ENCODE results near the gene NPEPPS.
A peak's percentile ranks its signal among the peaks of the same experiment; 100 is the strongest.

NPEPPS gene

GRCh38 chr17:47621293-47622179 lies 90.6 kb downstream of the NPEPPS start:
- Histone ChIP-seq H3K4me1 (peaks cover 36% of the 10 kb centered on the region), H3K9ac (no peak overlapping the region), H3K36me3 (peaks cover 79% of the 10 kb centered on the region), H3K9me3 (no peaks in the 10 kb centered on the region), H3K27me3 (no peaks in the 10 kb centered on the region), H3K27ac (0 out of 2 replicates have a peak overlapping the region, but pooled peaks have one; percentile 14), H4K20me1 (no peaks in the 10 kb centered on the region), H3K4me3 (no peak overlapping the region), H3K4me2 (0 out of 2 replicates have a peak overlapping the region, but pooled peaks have one; percentile 54)
- no peak for TF ChIP-seq Cebpa-rat (IDR thresholded peaks at IDR 0.05)

GRCh38 chr17:47622180-47622549 lies 91.3 kb downstream of the NPEPPS start:
- no peak overlapping the region for H3K9ac ChIP-seq
- H3K4me3 ChIP-seq = no peak overlapping the region
- no peaks in the 10 kb centered on the region for H3K27me3 ChIP-seq
- no peak overlapping the region for H3K4me2 ChIP-seq
- no peaks in the 10 kb centered on the region for H3K9me3 ChIP-seq
- peaks cover 32% of the 10 kb centered on the region for H3K4me1 ChIP-seq
- H4K20me1 ChIP-seq = no peaks in the 10 kb centered on the region
- no peak overlapping the region for H3K27ac ChIP-seq
- peaks cover 77% of the 10 kb centered on the region for H3K36me3 ChIP-seq
- TF ChIP-seq Cebpa-rat (IDR thresholded peaks at IDR 0.05) = no peak

DNA sequence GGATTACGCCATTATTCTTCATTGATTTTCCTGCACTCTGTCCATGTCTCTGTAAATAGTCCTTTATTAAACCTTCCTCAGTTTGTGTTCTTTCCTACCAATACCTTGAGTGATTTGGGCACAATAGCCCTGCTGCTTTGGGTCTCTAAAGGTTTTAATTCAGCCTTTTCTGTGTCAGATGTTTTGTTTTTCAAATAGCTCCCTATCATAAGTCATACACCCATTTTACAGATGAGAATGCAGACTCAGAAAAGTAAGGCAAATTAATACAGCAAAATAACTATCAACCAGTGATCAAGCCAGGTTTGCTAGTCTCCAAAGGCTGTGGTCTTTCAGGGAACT lies 93.8 kb downstream of the NPEPPS start:
- Histone ChIP-seq H3K36me3 (peaks cover 55% of the 10 kb centered on the region), H3K4me1 (peaks cover 17% of the 10 kb centered on the region), H3K4me2 (no peak overlapping the region), H3K27ac (no peak overlapping the region), H3K9me3 (no peaks in the 10 kb centered on the region), H3K27me3 (no peaks in the 10 kb centered on the region), H4K20me1 (no peaks in the 10 kb centered on the region), H3K9ac (no peak overlapping the region), H3K4me3 (no peak overlapping the region)
- no peak for TF ChIP-seq Cebpa-rat (IDR thresholded peaks at IDR 0.05)

DNA sequence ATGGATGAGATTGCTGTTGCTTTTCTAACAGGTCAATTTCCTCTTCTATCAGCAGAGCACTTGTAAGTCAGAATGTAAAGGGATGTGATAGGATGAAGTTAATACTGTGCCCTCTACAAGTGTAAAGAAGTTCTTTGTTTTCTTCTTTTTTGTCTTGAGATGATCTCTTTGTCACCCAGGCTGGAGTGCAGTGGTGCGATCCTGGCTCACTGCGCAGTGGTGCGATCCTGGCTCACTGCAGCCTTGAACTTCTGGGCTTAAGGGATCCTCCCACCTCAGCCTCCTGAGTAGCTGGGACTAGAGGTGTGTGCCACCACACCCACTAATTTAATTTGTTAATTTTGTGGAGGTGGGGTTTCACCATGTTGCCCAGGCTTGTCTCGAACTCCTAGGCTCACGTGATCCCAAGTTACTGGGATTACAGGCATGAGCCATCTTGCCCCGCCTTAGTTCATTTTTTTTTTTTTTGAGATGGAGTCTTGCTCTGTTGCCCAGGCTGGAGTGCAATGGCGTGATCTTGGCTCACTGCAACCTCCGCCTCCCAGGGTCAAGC lies 97.2 kb downstream of the NPEPPS start:
- Histone ChIP-seq H3K9me3 (no peaks in the 10 kb centered on the region), H3K27ac (no peak overlapping the region), H3K27me3 (no peaks in the 10 kb centered on the region), H4K20me1 (no peaks in the 10 kb centered on the region), H3K4me3 (no peak overlapping the region), H3K36me3 (peaks cover 33% of the 10 kb centered on the region), H3K4me1 (no peaks in the 10 kb centered on the region), H3K4me2 (no peak overlapping the region), H3K9ac (no peak overlapping the region)
- no peak for TF ChIP-seq Cebpa-rat (IDR thresholded peaks at IDR 0.05)

GRCh38 chr17:47629826-47630225 lies 98.9 kb downstream of the NPEPPS start:
- H3K9ac ChIP-seq = no peak overlapping the region
- H3K9me3 ChIP-seq = no peaks in the 10 kb centered on the region
- H3K27ac ChIP-seq = no peak overlapping the region
- H3K36me3 ChIP-seq = peaks cover 17% of the 10 kb centered on the region
- H3K4me1 ChIP-seq = no peaks in the 10 kb centered on the region
- H4K20me1 ChIP-seq = no peaks in the 10 kb centered on the region
- no peak overlapping the region for H3K4me2 ChIP-seq
- H3K4me3 ChIP-seq = no peak overlapping the region
- TF ChIP-seq Cebpa-rat (IDR thresholded peaks at IDR 0.05) = no peak
- no peaks in the 10 kb centered on the region for H3K27me3 ChIP-seq

DNA sequence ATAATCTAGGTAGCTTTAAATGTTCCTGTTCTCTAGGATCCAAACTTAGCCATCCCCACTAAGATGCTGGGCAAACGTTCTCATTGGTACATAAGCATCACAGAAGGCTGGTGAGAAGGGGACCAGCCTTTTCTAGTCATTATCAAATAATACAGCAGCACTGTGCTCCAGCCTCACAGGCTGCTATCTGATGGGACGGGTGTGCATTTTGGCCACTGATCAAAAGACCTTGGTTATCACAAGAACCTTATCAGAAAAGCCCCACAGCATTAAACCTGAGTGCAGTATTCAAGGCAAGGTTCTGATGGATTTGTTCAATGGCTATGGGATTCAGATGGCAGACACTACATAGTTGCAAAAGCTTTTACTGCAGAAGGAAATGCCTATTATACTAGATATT lies 99.7 kb downstream of the NPEPPS start:
- Histone ChIP-seq H3K9ac (no peak overlapping the region), H4K20me1 (no peaks in the 10 kb centered on the region), H3K27me3 (no peaks in the 10 kb centered on the region), H3K4me2 (no peak overlapping the region), H3K4me3 (no peak overlapping the region), H3K9me3 (no peaks in the 10 kb centered on the region), H3K27ac (no peak overlapping the region), H3K36me3 (peaks cover 10% of the 10 kb centered on the region), H3K4me1 (no peaks in the 10 kb centered on the region)
- no peak for TF ChIP-seq Cebpa-rat (IDR thresholded peaks at IDR 0.05)

DNA sequence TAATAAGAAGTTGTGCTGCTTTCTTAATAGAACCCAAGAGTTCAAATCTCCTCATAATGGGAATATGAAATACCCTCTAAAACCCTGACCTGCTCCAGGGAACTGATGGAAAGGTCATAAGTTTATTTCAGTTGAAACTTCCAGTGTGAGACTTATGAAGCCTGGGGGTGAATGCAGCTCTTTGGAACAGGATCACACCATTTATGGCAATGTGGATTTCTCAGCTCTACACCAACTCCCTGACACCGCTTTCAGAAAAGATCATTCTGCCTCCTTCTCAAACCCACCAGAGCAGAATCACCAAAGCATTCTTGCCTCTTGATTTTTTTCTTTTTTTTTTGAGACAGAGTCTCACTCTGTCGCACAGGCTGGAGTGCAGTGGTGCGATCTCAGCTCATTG lies 102.1 kb downstream of the NPEPPS start:
- no peak overlapping the region for H3K27ac ChIP-seq
- H3K27me3 ChIP-seq = no peaks in the 10 kb centered on the region
- H3K4me2 ChIP-seq = no peak overlapping the region
- H4K20me1 ChIP-seq = no peaks in the 10 kb centered on the region
- H3K9ac ChIP-seq = no peak overlapping the region
- peaks cover 26% of the 10 kb centered on the region; the same call in 1 of the 2 replicates for H3K36me3 ChIP-seq
- no peak overlapping the region for H3K4me3 ChIP-seq
- H3K4me1 ChIP-seq = peaks cover 14% of the 10 kb centered on the region
- H3K9me3 ChIP-seq = no peaks in the 10 kb centered on the region
- TF ChIP-seq Cebpa-rat (IDR thresholded peaks at IDR 0.05) = no peak

DNA sequence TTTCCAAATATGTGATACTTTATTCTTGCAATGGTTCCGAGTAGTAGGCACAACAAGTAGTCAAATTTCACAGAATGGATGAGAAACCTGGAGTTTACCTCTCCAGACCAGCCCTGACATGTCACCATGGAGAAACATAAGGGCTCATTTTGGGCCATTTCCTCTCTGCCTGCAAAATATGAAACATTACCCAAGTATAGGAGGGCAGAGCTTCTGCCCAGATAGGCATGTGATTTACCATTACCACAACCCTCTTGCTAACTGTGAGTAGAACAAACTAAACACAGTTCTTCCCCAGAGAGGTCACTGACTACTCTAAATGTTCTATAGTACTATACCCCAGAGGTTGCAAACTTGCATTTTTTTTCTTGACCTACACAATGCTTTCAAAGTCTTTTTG lies 103.1 kb downstream of the NPEPPS start:
- Histone ChIP-seq H4K20me1 (no peaks in the 10 kb centered on the region), H3K36me3 (peaks cover 30% of the 10 kb centered on the region), H3K4me2 (no peak overlapping the region), H3K27me3 (no peaks in the 10 kb centered on the region), H3K27ac (no peak overlapping the region), H3K9ac (no peak overlapping the region), H3K4me1 (peaks cover 14% of the 10 kb centered on the region), H3K9me3 (no peaks in the 10 kb centered on the region), H3K4me3 (no peak overlapping the region)
- no peak for TF ChIP-seq Cebpa-rat (IDR thresholded peaks at IDR 0.05)

GRCh38 chr17:47634870-47635269 lies 104.0 kb downstream of the NPEPPS start:
- no peak overlapping the region for H3K4me3 ChIP-seq
- peaks cover 14% of the 10 kb centered on the region for H3K4me1 ChIP-seq
- H3K27ac ChIP-seq = no peak overlapping the region
- no peak overlapping the region for H3K4me2 ChIP-seq
- H3K36me3 ChIP-seq = peaks cover 30% of the 10 kb centered on the region
- TF ChIP-seq Cebpa-rat (IDR thresholded peaks at IDR 0.05) = no peak
- no peaks in the 10 kb centered on the region for H3K9me3 ChIP-seq
- H4K20me1 ChIP-seq = no peaks in the 10 kb centered on the region
- no peak overlapping the region for H3K9ac ChIP-seq
- no peaks in the 10 kb centered on the region for H3K27me3 ChIP-seq

DNA sequence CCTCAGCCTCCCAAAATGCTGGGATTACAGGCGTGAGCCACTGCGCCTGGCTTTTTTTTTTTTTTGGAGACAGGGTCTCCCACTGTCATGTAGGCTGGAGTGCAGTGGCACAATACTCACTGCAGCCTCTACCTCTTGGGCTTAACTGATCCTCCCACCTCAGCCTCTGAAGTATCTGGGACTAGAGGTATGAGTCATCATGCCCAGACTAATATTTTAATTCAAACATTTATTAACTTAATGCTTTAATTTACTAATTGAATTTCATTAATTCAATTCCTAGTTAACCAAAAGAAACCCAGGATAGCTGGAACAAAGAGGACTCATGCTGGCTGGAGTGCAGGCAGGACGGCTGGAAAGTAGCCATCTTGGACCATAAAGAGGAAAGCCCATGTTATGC lies 104.8 kb downstream of the NPEPPS start:
- no peak overlapping the region for H3K4me3 ChIP-seq
- H3K27ac ChIP-seq = no peak overlapping the region
- no peak for TF ChIP-seq Cebpa-rat (IDR thresholded peaks at IDR 0.05)

More for the DNA sequence above, 104.8 kb downstream of the NPEPPS start:
- peaks cover 30% of the 10 kb centered on the region for H3K36me3 ChIP-seq
- no peaks in the 10 kb centered on the region for H3K27me3 ChIP-seq
- no peaks in the 10 kb centered on the region for H4K20me1 ChIP-seq
- peaks cover 14% of the 10 kb centered on the region for H3K4me1 ChIP-seq
- no peaks in the 10 kb centered on the region for H3K9me3 ChIP-seq
- no peak overlapping the region for H3K9ac ChIP-seq
- no peak overlapping the region for H3K4me2 ChIP-seq

All from BLaER1 (cell line).